Left cardiac atrium (tissue), 4 donors: ENCODE measurements around the gene CZIB. TPM values are rescaled to one million over a fixed set of nuclear protein-coding genes. Genes with fewer than 3 reads are reported as not detected.

Experiments
- ATAC-seq, 2 donors: fragments of 200-7000 bp; cut with Tn5 transposase; one replicate each; pipeline ENCODE4 v1.9.1; 2020; ENCODE audit warnings: mild to moderate bottlenecking in 2 of 2, moderate library complexity in 2 of 2
- DNase-seq: peaks from one replicate; pipeline ENCODE4 v3.0.0-alpha.2; 2020
- intact Hi-C, 2 donors: fragments of 100-400 bp; cut with DNase I; formaldehyde crosslinking; loops; one replicate each; pipeline versions ENCODE4 v1.14.1 to v1.15.1; 2022 to 2023
- total RNA-seq, 2 donors: library from RNA; stranded (reverse); fragmentation: NEBNext Ultra II Directional; extraction: Animal tissue kit (Norgen Biotek cat#: 25700); gene quantifications; one replicate each; pipeline ENCODE4 v1.2.1, GENCODE V29; 2021
- donor health status: DM: no; HTN: yes; CAD: no.
- donor health status: DM: no; HTN: yes; CAD: no; lungs with severe emphysema.
- donor health status: DM: yes; HTN: yes; CAD: no.
- donor health status: Dilated cardiomyopathy.

CZIB gene
- total RNA-seq, 2 donors from 2014 or later = 42.4 to 53.7 TPM

GRCh38 chr1:53166366-53166765 lies 54.1 kb downstream of the CZIB start:
- intact Hi-C loops = no loop called here
- DNase-seq (no peak), ATAC-seq (no peak)

- peak in 1 of 2 donors; percentile 68 for ATAC-seq
These were observed 54.9 kb downstream of the CZIB start for GRCh38 chr1:53165408-53165961.

More at GRCh38 chr1:53165408-53165961, 54.9 kb downstream of the CZIB start:
- intact Hi-C loops = no loop called here
- no peak for DNase-seq

Other genes starting within 250 kb of the CZIB start
- 10 to 100 TPM; 28.6 to 84.9 TPM for gene PODN, start 158.4 kb downstream of the CZIB start, total RNA-seq
- under 1 TPM; 0.31 to 0.85 TPM for gene SLC1A7, start 78.0 kb downstream of the CZIB start, total RNA-seq
- gene CPT2, start 23.8 kb downstream of the CZIB start, total RNA-seq = 10 to 100 TPM; 15.2 to 16.7 TPM
- 10 to 100 TPM; 26.1 to 26.4 TPM for gene MAGOH, start 17.9 kb upstream of the CZIB start, total RNA-seq
- gene LRP8, start 107.4 kb upstream of the CZIB start, total RNA-seq = 1 to 10 TPM; 1.7 to 4.1 TPM
- not detected for gene DMRTB1, start 238.8 kb upstream of the CZIB start, total RNA-seq